OCI-LY7 (cell line): ENCODE data around the gene ZBTB6. TPM values are rescaled to one million over a fixed set of nuclear protein-coding genes. Genes with fewer than 3 reads are reported as not detected.

Source experiments
- BruUV-seq: library from RNA; stranded (reverse); fragments of 400-500 nt; replicated peaks from 2 replicates; lab custom pipeline; 2021; lab: Mats Ljungman, UMichigan
- CTCF ChIA-PET: fragments of 300-600 bp; sonication (Branson Sonifier 250); formaldehyde crosslinking; loops from one replicate; lab custom pipeline; 2022; ENCODE audit warnings: antibody characterized with exemption; ENCODE audit not compliant: unreplicated experiment; lab: Charles Lee
- POLR2A ChIA-PET: fragments of 300-600 bp; sonication (Branson Sonifier 250); formaldehyde crosslinking; loops from one replicate; lab custom pipeline; 2022; ENCODE audit warnings: antibody characterized with exemption; lab: Charles Lee
- DNase-seq: peaks from one replicate; pipeline ENCODE4 v3.0.0-alpha.2; 2015; ENCODE audit warnings: low spot score
- H2AFZ ChIP-seq: fragments of 200-600 bp; sonication (generic), shearing (Covaris generic); 2 replicates; pipeline ENCODE4 v1.6.1; 2014; ENCODE audit warnings: mild to moderate bottlenecking, antibody characterized with exemption, low read length, moderate library complexity
- H3K27ac ChIP-seq: fragments of 200-600 bp; sonication (generic); 2 replicates; pipeline ENCODE4 v1.5.1; 2014; ENCODE audit warnings: mixed run types, low read depth, mild to moderate bottlenecking, moderate library complexity, low read length, inconsistent platforms; ENCODE audit not compliant: poor library complexity, severe bottlenecking
- H3K36me3 ChIP-seq: fragments of 200-600 bp; sonication (generic); 2 replicates; pipeline ENCODE4 v1.6.1; 2014; ENCODE audit warnings: mild to moderate bottlenecking, antibody characterized with exemption, low read length, moderate library complexity, mixed read lengths; ENCODE audit not compliant: insufficient read depth
- H3K4me1 ChIP-seq: fragments of 200-600 bp; sonication (generic); 2 replicates; pipeline ENCODE4 v1.5.1; 2014; ENCODE audit warnings: mild to moderate bottlenecking, low read length; ENCODE audit not compliant: insufficient read depth, poor library complexity, severe bottlenecking
- H3K4me2 ChIP-seq: fragments of 200-600 bp; sonication (generic); 2 replicates; pipeline ENCODE4 v1.6.1; 2014; ENCODE audit warnings: mild to moderate bottlenecking, low read length
- H3K4me3 ChIP-seq: fragments of 200-600 bp; sonication (generic); 2 replicates; pipeline ENCODE4 v1.5.1; 2014; ENCODE audit warnings: mild to moderate bottlenecking, low read depth, low read length; ENCODE audit not compliant: poor library complexity, severe bottlenecking
- H3K79me2 ChIP-seq: fragments of 200-600 bp; sonication (generic); 2 replicates; pipeline ENCODE4 v1.6.1; 2016; ENCODE audit warnings: low read depth, mild to moderate bottlenecking, low read length, moderate library complexity, mixed read lengths; ENCODE audit not compliant: insufficient read depth
- H3K9me2 ChIP-seq: fragments of 200-600 bp; sonication (generic); 2 replicates; pipeline ENCODE4 v1.6.1; 2016; ENCODE audit warnings: mild to moderate bottlenecking, low read length, mixed read lengths; ENCODE audit not compliant: insufficient read depth
- H3K9me3 ChIP-seq: fragments of 200-600 bp; sonication (generic); 2 replicates; pipeline ENCODE4 v1.6.1; 2014; ENCODE audit warnings: mild to moderate bottlenecking, mixed run types, low read length, mixed read lengths
- H4K20me1 ChIP-seq: fragments of 200-600 bp; sonication (generic); 2 replicates; pipeline ENCODE4 v1.6.1; 2014; ENCODE audit warnings: mild to moderate bottlenecking, antibody characterized with exemption, low read length, moderate library complexity, mixed read lengths; ENCODE audit not compliant: insufficient read depth
- EZH2phosphoT487 ChIP-seq: fragments of 200-600 bp; sonication (generic); IDR thresholded peaks from 2 replicates; pipeline ENCODE4 v1.6.1; 2018; ENCODE audit warnings: low read depth, borderline replicate concordance, mild to moderate bottlenecking, mixed run types, antibody characterized with exemption, low read length, moderate library complexity, mixed read lengths
- intact Hi-C: fragments of 100-400 bp; cut with micrococcal nuclease; formaldehyde crosslinking; loops from one replicate; pipeline ENCODE4 v1.10.0; 2022; ENCODE audit not compliant: unreplicated experiment
- total RNA-seq, 2 experiments: library from RNA; depleted of rRNA in 1 of 2; stranded (reverse); fragments of >200 nt in 1 of 2; shearing (Covaris generic) in 1 of 2; gene quantifications; 2 replicates each; pipeline ENCODE4 v1.2.3, GENCODE V29; 2014 to 2022
- TF ChIP-seq, protein P1 (sequence below): fragments of 200-600 bp; sonication (generic); conservative IDR thresholded peaks from 2 replicates; pipeline ENCODE4 v1.5.1; 2014; ENCODE audit warnings: mild to moderate bottlenecking, antibody characterized with exemption, low read length, moderate library complexity, mixed read lengths

The ZBTB6 gene
- total RNA-seq, 2 experiments from 2014 or later = 8.1 to 9.4 TPM

DNA sequence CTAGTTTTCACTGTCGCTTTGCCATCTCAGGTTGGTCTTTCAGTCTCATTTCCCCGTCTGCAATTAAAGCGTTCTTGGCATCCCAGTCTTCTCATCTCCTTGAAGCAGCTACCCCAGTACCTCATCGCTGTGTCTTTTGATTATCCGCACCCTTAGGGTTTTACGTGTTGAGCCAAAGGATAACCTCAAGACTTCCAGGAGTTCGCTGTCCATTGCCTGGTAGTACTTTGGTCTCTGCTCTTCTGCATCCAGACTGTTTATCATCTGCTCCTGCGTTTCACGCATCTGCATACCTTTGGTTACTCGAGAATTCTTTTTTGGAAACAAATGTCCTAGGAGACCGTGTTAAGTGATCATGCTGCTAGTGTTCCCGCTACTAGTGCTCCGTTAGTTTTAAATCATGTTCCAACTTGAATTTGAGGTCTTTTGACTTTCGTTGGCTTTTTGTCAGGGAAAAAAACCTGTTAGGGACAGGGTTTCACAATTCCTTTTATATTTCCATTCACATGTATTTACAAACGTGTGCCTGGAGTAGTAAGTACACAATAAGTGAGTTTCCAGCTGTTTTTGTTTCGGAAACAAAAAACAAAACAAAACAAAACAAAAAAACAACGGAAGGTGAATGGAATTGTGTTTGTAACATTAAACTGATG lies 28.6 kb upstream of the ZBTB6 start:
- H3K36me3 ChIP-seq = peaks cover 41% of the 10 kb centered on the region
- TF ChIP-seq EZH2phosphoT487 = no peak
- TF ChIP-seq, protein P1, sequence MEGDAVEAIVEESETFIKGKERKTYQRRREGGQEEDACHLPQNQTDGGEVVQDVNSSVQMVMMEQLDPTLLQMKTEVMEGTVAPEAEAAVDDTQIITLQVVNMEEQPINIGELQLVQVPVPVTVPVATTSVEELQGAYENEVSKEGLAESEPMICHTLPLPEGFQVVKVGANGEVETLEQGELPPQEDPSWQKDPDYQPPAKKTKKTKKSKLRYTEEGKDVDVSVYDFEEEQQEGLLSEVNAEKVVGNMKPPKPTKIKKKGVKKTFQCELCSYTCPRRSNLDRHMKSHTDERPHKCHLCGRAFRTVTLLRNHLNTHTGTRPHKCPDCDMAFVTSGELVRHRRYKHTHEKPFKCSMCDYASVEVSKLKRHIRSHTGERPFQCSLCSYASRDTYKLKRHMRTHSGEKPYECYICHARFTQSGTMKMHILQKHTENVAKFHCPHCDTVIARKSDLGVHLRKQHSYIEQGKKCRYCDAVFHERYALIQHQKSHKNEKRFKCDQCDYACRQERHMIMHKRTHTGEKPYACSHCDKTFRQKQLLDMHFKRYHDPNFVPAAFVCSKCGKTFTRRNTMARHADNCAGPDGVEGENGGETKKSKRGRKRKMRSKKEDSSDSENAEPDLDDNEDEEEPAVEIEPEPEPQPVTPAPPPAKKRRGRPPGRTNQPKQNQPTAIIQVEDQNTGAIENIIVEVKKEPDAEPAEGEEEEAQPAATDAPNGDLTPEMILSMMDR = no peak
- no peaks in the 10 kb centered on the region for H3K9me2 ChIP-seq
- no peak for DNase-seq
- peak overlapping the region; percentile 98 for H3K4me2 ChIP-seq
- ChIA-PET POLR2A (interaction anchor here (1.1 to 6.9 kb wide), 5 partner anchors 11 to 114 kb away, joined by 3 to 50 read pairs (median 12); partner anchors contain the start of genes PDCL, RC3H2 and ZBTB26), CTCF (interaction anchor here (0.7 kb wide), 1 partner anchor 50 kb away, joined by 4 read pairs; no protein-coding TSS in a partner anchor)
- peak overlapping the region; percentile 54 for H3K27ac ChIP-seq
- TSS peak; percentile 76 for BruUV-seq
- peaks cover 59% of the 10 kb centered on the region for H3K79me2 ChIP-seq
- peaks cover 32% of the 10 kb centered on the region for H3K4me1 ChIP-seq
- intact Hi-C loops = loop anchor here (2.0 kb wide), 1 partner anchor 37 kb away; the partner anchor contains the start of gene RC3H2
- peak overlapping the region; percentile 92 for H3K4me3 ChIP-seq
- H3K9me3 ChIP-seq = no peaks in the 10 kb centered on the region
- peaks cover 21% of the 10 kb centered on the region for H4K20me1 ChIP-seq
- peak overlapping the region; percentile 22; the same call in 1 of the 2 replicates for H2AFZ ChIP-seq

DNA sequence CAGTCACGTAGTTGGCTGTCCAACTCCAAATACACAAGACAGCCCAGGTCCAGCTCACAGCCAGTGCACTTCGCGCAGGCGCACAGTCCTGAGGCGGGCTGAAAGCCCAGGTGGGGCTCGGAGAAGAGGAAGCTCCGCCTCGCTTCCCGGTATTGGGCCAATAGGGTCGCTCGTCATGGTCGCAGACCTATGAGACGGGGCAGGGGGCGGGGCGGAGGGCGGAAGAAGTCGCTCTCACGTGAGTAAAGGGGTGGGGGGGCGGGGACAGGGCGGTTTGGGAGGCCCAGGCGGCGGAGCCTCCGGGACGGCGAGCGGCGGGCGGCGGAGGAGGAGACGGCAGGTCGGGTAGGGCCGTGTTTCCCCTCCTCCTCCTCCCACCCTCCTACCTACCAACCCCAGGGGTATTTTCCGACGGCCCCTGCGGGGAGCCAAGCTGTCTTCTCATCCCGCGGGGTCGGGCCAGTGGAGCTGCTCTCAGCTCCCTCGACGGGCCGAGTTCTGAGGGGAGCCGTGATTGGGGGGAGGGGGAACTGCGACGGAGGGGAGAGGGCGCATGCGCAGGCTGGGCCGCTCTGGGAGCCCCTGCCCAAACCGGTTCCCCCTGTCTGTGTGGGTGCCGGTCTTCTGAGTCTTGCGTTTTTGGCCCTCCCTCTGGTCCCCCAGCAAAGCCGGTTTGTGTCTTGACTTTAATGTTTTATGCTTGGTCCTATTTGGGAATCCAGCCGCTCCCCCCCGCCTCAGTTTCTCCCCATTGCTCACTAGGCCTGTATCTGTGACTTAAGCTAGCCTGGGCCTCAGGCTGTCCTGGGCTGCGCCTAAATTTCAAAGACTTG lies 27.8 kb upstream of the ZBTB6 start, which contains the start of gene RABGAP1:
RABGAP1 (plus strand) TSS at position 272 of the 833 bp plus-strand sequence. CDS start 16,040 bp downstream, outside the sequence.
- ChIA-PET POLR2A (interaction anchor here (0.5 to 6.9 kb wide), 13 partner anchors 10 to 302 kb away, joined by 3 to 50 read pairs (median 5); partner anchors contain the start of genes PDCL, RC3H2, ZBTB26 and ZBTB6), CTCF (interaction anchor here (0.7 kb wide), 1 partner anchor 50 kb away, joined by 4 read pairs; no protein-coding TSS in a partner anchor)
- H3K4me1 ChIP-seq = peaks cover 32% of the 10 kb centered on the region
- peak within 1 kb of the TSS; percentile 54 for H3K27ac ChIP-seq
- H4K20me1 ChIP-seq = peaks cover 19% of the 10 kb centered on the region
- no peaks in the 10 kb centered on the region for H3K9me2 ChIP-seq
- peaks cover 45% of the 10 kb centered on the region for H3K36me3 ChIP-seq
- peak; percentile 99 for DNase-seq
- peaks cover 52% of the 10 kb centered on the region for H3K79me2 ChIP-seq
- BruUV-seq = no TSS peak
- intact Hi-C loops = loop anchor here (1.0 to 2.0 kb wide), 2 partner anchors 10 to 36 kb away; partner anchors contain the start of genes RC3H2 and ZBTB26
- peak within 1 kb of the TSS; percentile 92 for H3K4me3 ChIP-seq
- H2AFZ ChIP-seq = peak within 1 kb of the TSS; percentile 55; the same call in 1 of the 2 replicates
- H3K9me3 ChIP-seq = no peaks in the 10 kb centered on the region
- no peak for TF ChIP-seq EZH2phosphoT487
- TF ChIP-seq, protein P1 = no peak
- peak within 1 kb of the TSS; percentile 98 for H3K4me2 ChIP-seq
